ENCODE data around the gene SMG6. TPM values are rescaled to one million over a fixed set of nuclear protein-coding genes. Genes with fewer than 3 reads are reported as not detected.

The SMG6 gene
- total and polyA plus RNA-seq, 2 of the 13 experiments (the other 11 are each of a cell fraction or from before 2014, with no cell fraction given): 4.6 to 14.6 TPM

GRCh38 chr17:2232244-2232638 lies 71.3 kb downstream of the SMG6 start:
- intact Hi-C loops (cut with micrococcal nuclease; ENCODE audit: unreplicated experiment) (no loop called here), in situ Hi-C loops (cut with HindIII; ENCODE audit: extremely low pct_ligation_motif_present, low pct_unique_long_range_greater_than_20kb) (loop anchor here (25.0 kb wide), 1 partner anchor 320 kb away; no protein-coding TSS in a partner anchor)
- Histone ChIP-seq H3K27ac (ENCODE audit: extremely low read length, insufficient read depth, low read length) (no peak overlapping the region), H3K4me2 (ENCODE audit: low read depth, low read length) (no peak overlapping the region), H3K9me3 (ENCODE audit: low read length) (no peaks in the 10 kb centered on the region), H3K27me3 (ENCODE audit: control insufficient read depth in 1 of 2, insufficient read depth in 2 of 2, low read length in 2 of 2) (no peaks in the 10 kb centered on the region; a peak in 1 of 5 replicates), H3K4me3 (replicated peaks in 1 of 3; ENCODE audit: insufficient read depth in 1 of 3, low read depth in 2 of 3, low read length in 3 of 3) (no peak overlapping the region), H4K20me1 (ENCODE audit: insufficient read depth, low read length) (no peaks in the 10 kb centered on the region), H2AFZ (ENCODE audit: low read length) (no peak overlapping the region), H3K9ac (ENCODE audit: insufficient read depth, low read depth, low read length) (no peak overlapping the region), H3K4me1 (ENCODE audit: insufficient read depth, low read length) (peaks cover 10% of the 10 kb centered on the region; the same call in 1 of the 2 replicates), H3K79me2 (ENCODE audit: insufficient read depth, low read length) (no peaks in the 10 kb centered on the region), H3K36me3 (replicated peaks in 1 of 2; ENCODE audit: control insufficient read depth in 1 of 2, insufficient read depth in 2 of 2, low read length in 2 of 2) (peaks cover 13 to 42% of the 10 kb centered on the region in 2 experiments)
- no peak for FAIRE-seq
- DNase-seq (ENCODE audit: low spot score): no peak
- 97% methylated on average over 8 of the region's 9 CpGs for WGBS (ENCODE audit: low lambda C conversion rate)
- no TSS peak for BruUV-seq (replicated peaks)
- TF ChIP-seq GLMP (CRISPR knock-in tag; IDR thresholded peaks at IDR 0.05; ENCODE audit: borderline replicate concordance): no peak
- TF ChIP-seq HMGA1 (CRISPR knock-in tag; conservative IDR thresholded peaks at IDR 0.05): no peak
- TF ChIP-seq SOX5 (CRISPR knock-in tag; IDR thresholded peaks at IDR 0.05; ENCODE audit: borderline replicate concordance): no peak
- TF ChIP-seq ISL2 (CRISPR knock-in tag; IDR thresholded peaks at IDR 0.05): no peak
- no peak for TF ChIP-seq KDM6A (CRISPR knock-in tag; IDR thresholded peaks at IDR 0.05; ENCODE audit: low read depth)
- TF ChIP-seq ZNF333 (CRISPR knock-in tag; IDR thresholded peaks at IDR 0.05; ENCODE audit: borderline replicate concordance): no peak
- no peak for TF ChIP-seq ZSCAN5A (CRISPR knock-in tag; IDR thresholded peaks at IDR 0.05; ENCODE audit: borderline replicate concordance)
- TF ChIP-seq ZNF550 (CRISPR knock-in tag; IDR thresholded peaks at IDR 0.05; ENCODE audit: borderline replicate concordance): no peak
- no peak for TF ChIP-seq BRF2 (CRISPR knock-in tag; IDR thresholded peaks at IDR 0.05)
- no peak for TF ChIP-seq ZNF776 (CRISPR knock-in tag; IDR thresholded peaks at IDR 0.05)
- no peak for TF ChIP-seq NFIC (IDR thresholded peaks at IDR 0.05; ENCODE audit: low read length)
- no peak for TF ChIP-seq MIER2 (CRISPR knock-in tag; IDR thresholded peaks at IDR 0.05)
- no peak for TF ChIP-seq AHR (CRISPR knock-in tag; IDR thresholded peaks at IDR 0.05)
- no peak for TF ChIP-seq U2AF2 (IDR thresholded peaks at IDR 0.05; ENCODE audit: low read depth, low read length)
- TF ChIP-seq NKX3-1 (CRISPR knock-in tag; IDR thresholded peaks at IDR 0.05): no peak
- no peak for TF ChIP-seq NCOA1 (CRISPR knock-in tag; IDR thresholded peaks at IDR 0.05)
- TF ChIP-seq SRSF1 (optimal IDR thresholded peaks at IDR 0.05; ENCODE audit: low read depth, low read length): no peak
- ATAC-seq: no peak
- POLR2A ChIA-PET: no interaction called here
- CTCF ChIA-PET (ENCODE audit: low intra/inter-chr PET ratio, low total read pairs): interaction anchor here (1.3 kb wide), 1 partner anchor 138 kb away, joined by 4 read pairs; no protein-coding TSS in a partner anchor

Data from HepG2 (cell line).